Measurements from ENCODE around the gene ZNF174. TPM values are rescaled to one million over a fixed set of nuclear protein-coding genes. Genes with fewer than 3 reads are reported as not detected.

ZNF174 gene
- total and polyA plus RNA-seq, 11 donors = 7.9 to 21.0 (median 9.8) TPM

GRCh38 chr16:3358871-3359270, 42.1 kb upstream of the ZNF174 start:
- Histone ChIP-seq H3K4me1 (no peaks in the 10 kb centered on the region), H3K27me3 (peaks cover 0 to 13% (median 0%) of the 10 kb centered on the region in 9 donors), H3K36me3 (no peaks in the 10 kb centered on the region), H3K27ac (no peak overlapping the region), H3K9me3 (peaks cover 0 to 12% (median 0%) of the 10 kb centered on the region in 12 donors), H3K4me3 (no peak overlapping the region)
- DNase-seq (no peak), ATAC-seq (no peak)
- intact Hi-C loops (cut with DNase I) = loop anchor here in 1 of 10 donors (5.0 kb wide), 1 partner anchor 73 kb away; no protein-coding TSS in a partner anchor
- WGBS, 4 donors = 0 to 45% (median 34%) methylated on average over 1 of the region's 1 CpG
- TF ChIP-seq CTCF (IDR thresholded peaks at IDR 0.05) (no peak), POLR2A (IDR thresholded peaks at IDR 0.05) (no peak)

GRCh38 chr16:3362931-3363330, 38.1 kb upstream of the ZNF174 start:
- Histone ChIP-seq H3K9me3 (peaks cover 0 to 37% (median 3%) of the 10 kb centered on the region in 12 donors), H3K4me1 (peaks cover 0 to 8% (median 0%) of the 10 kb centered on the region in 12 donors), H3K36me3 (peaks cover 0 to 4% (median 0%) of the 10 kb centered on the region in 9 donors), H3K27me3 (peaks cover 0 to 13% (median 0%) of the 10 kb centered on the region in 9 donors), H3K4me3 (no peak overlapping the region), H3K27ac (no peak overlapping the region)
- ATAC-seq (no peak), DNase-seq (no peak)
- TF ChIP-seq POLR2A (IDR thresholded peaks at IDR 0.05) = no peak
- TF ChIP-seq CTCF (IDR thresholded peaks at IDR 0.05) = no peak
- intact Hi-C loops (cut with DNase I) = loop anchor here in 3 of 10 donors (10.0 kb wide), 4 partner anchors 58 to 142 kb away; partner anchors contain the start of genes CLUAP1 (in 1 of the 3), TIGD7 (in 1 of the 3) and ZNF75A (in 1 of the 3)

GRCh38 chr16:3363793-3364192, 37.2 kb upstream of the ZNF174 start:
- Histone ChIP-seq H3K4me3 (peak overlapping the region in 1 of 12 donors; percentile 61), H3K36me3 (peaks cover 0 to 4% (median 0%) of the 10 kb centered on the region in 9 donors), H3K4me1 (peaks cover 0 to 8% (median 0%) of the 10 kb centered on the region in 12 donors), H3K27me3 (peaks cover 0 to 13% (median 0%) of the 10 kb centered on the region in 9 donors), H3K9me3 (peaks cover 0 to 37% (median 3%) of the 10 kb centered on the region in 12 donors), H3K27ac (peak overlapping the region in 1 of 12 donors; percentile 85)
- ATAC-seq (no peak), DNase-seq (no peak)
- intact Hi-C loops (cut with DNase I) = loop anchor here in 4 of 10 donors (2.0 to 10.0 kb wide), 6 partner anchors 37 to 141 kb away; partner anchors contain the start of genes TIGD7 (in 2 of the 4), ZNF75A (in 2 of the 4), CLUAP1 (in 1 of the 4) and ZNF174 (in 1 of the 4)
- TF ChIP-seq POLR2A (IDR thresholded peaks at IDR 0.05) (no peak), CTCF (IDR thresholded peaks at IDR 0.05) (no peak)
- 91 to 95% (median 92%) methylated on average over 7 of the region's 7 CpGs for WGBS, 4 donors

- peak; percentile 87 to 97 (median 92) for DNase-seq
- WGBS, 4 donors = 9 to 25% (median 11%) methylated on average over 25 to 42 of the region's 42 CpGs
- Histone ChIP-seq H3K4me1 (peaks cover 0 to 8% (median 0%) of the 10 kb centered on the region in 12 donors), H3K4me3 (peak overlapping the region; percentile 40 to 90 (median 62)), H3K36me3 (peaks cover 0 to 4% (median 0%) of the 10 kb centered on the region in 9 donors), H3K27ac (peak overlapping the region; percentile 79 to 94 (median 88)), H3K9me3 (peaks cover 0 to 37% (median 3%) of the 10 kb centered on the region in 12 donors), H3K27me3 (peaks cover 0 to 9% (median 0%) of the 10 kb centered on the region in 9 donors)
- no peak for TF ChIP-seq CTCF (IDR thresholded peaks at IDR 0.05)
- peak in 1 of 2 donors; percentile 41 for TF ChIP-seq POLR2A (IDR thresholded peaks at IDR 0.05)
- intact Hi-C loops (cut with DNase I) = loop anchor here in 4 of 10 donors (2.0 to 10.0 kb wide), 7 partner anchors 36 to 140 kb away; partner anchors contain the start of genes TIGD7 (in 3 of the 4), ZNF75A (in 3 of the 4), CLUAP1 (in 1 of the 4) and ZNF174 (in 1 of the 4)
- ATAC-seq = peak; percentile 99 to 100 (median 99)
Measured at GRCh38 chr16:3364774-3365427, 36.1 kb upstream of the ZNF174 start.

All from heart left ventricle (tissue), 16 donors.